ENCODE measurements around the gene TEPSIN.
A peak's percentile ranks its signal among the peaks of the same experiment; 100 is the strongest.
"Not testable (repeated sequence)": the region's sequence is repeated elsewhere in the genome, so short reads cannot be mapped to it uniquely, and the experiment has no call there.

Gene TEPSIN

DNA sequence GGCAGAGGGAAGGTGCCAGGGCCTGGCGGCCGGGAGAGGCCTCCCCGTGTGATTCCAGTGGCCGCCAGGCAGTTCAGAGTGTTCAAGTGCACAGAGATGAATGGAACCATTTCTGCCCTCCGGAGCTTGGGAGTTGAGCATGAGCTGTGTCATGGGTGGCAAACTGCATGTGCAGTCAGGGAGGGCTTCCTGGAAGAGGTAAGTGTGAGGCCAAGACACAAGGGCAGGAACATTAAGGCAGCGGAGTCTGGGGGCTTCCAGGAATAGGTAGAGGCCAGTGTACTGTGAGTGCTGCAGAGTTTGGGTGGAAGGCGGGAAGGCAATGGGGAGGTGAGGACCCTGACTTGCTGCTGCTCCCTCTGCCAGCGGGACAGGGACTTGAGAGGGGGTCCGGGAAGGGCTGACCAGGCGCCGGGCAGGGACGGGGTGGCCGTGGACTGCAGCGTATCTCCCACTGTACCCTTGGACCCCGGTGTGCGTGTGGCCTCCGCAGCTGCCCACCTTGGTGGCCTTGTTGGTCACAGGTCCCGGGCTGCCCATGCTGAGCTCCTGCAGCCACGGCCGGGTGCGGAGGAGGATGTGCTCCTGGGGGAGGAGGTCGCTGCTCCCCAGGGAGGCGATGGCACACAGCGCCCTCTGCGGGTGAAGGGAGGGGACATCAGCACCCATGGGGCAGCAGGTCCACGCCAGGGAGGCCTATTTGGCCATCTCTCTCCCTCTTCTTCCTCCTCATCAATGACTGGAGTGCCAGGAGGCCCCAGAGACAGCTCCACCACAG lies 8.6 kb downstream of the TEPSIN start:
- H3K27me3 ChIP-seq (replicated peaks; ENCODE audit: control insufficient read depth, insufficient read depth, low read length, poor library complexity, severe bottlenecking) = no peaks in the 10 kb centered on the region
- no peak overlapping the region for H3K4me3 ChIP-seq (ENCODE audit: insufficient read depth, low read depth, low read length, poor library complexity, severe bottlenecking)
- H3K4me1 ChIP-seq (ENCODE audit: control insufficient read depth, insufficient read depth, low read length, poor library complexity, severe bottlenecking) = no peaks in the 10 kb centered on the region
- no peak overlapping the region for H3K27ac ChIP-seq (ENCODE audit: insufficient read depth, low read length, poor library complexity, severe bottlenecking)
- DNase-seq = no peak
- peaks cover 49% of the 10 kb centered on the region for H3K36me3 ChIP-seq (ENCODE audit: control insufficient read depth, insufficient read depth, low read length)
- H3K9me3 ChIP-seq (ENCODE audit: control insufficient read depth, low read length) = no peaks in the 10 kb centered on the region

DNA sequence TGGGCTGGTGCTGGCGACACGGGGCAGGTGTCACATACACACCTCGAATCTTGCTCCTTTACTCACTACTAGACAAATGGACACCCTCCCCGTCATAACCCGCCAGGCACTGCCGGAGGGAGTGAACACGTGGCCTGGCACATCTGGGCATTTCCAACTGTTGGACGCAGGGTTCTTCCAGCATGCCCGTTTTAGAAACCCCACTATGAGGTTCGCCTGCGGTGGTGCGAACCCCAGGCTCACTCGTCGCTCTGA lies 9.3 kb downstream of the TEPSIN start:
- Histone ChIP-seq H3K4me1 (ENCODE audit: control insufficient read depth, insufficient read depth, low read length, poor library complexity, severe bottlenecking) (no peaks in the 10 kb centered on the region), H3K27ac (ENCODE audit: insufficient read depth, low read length, poor library complexity, severe bottlenecking) (no peak overlapping the region), H3K27me3 (replicated peaks; ENCODE audit: control insufficient read depth, insufficient read depth, low read length, poor library complexity, severe bottlenecking) (no peaks in the 10 kb centered on the region), H3K36me3 (ENCODE audit: control insufficient read depth, insufficient read depth, low read length) (peaks cover 49% of the 10 kb centered on the region), H3K9me3 (ENCODE audit: control insufficient read depth, low read length) (no peaks in the 10 kb centered on the region), H3K4me3 (ENCODE audit: insufficient read depth, low read depth, low read length, poor library complexity, severe bottlenecking) (no peak overlapping the region)
- no peak for DNase-seq

DNA sequence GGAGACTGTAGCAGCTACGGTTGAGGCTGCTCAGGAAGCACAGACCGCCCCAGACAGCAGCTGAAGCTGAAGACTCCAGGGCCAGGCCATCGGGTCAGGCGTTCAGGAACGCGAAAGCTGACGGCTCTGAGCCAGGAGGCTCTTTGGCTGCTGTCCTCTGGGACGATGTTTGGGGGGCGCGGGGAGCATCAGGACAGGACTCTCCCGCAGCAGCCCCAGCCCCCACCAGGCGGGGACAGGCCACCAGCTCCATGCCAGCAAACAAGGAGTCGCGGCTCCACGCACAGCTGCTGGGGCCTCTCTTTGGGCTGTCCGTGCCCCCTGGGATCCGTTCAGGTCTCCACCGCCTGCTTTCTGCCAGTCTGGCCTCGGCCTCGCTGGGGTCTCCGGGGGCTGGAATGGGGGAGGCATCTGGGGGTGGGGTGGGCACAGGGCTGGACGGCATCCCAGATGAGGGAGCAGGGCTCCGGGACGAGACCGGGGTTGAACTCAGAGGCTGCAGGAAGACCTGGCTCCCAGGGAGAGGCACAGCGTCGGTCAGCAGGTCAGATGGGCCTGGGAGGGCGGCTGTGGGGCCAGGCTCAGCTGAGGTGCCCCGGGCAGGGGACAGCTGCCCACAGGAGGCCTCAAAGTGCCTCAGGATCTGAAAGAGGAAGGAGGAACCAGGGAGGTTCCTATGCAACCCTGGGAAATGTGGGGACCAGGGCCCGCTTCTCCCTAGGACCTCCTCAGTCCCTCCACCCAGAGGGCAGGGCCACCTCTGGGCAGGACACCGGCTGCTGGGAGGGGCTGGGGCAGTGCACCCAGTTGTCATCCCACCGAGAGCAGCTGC lies 9.8 kb downstream of the TEPSIN start:
- Histone ChIP-seq H3K36me3 (ENCODE audit: control insufficient read depth, insufficient read depth, low read length) (peaks cover 49% of the 10 kb centered on the region), H3K27me3 (replicated peaks; ENCODE audit: control insufficient read depth, insufficient read depth, low read length, poor library complexity, severe bottlenecking) (no peaks in the 10 kb centered on the region), H3K9me3 (ENCODE audit: control insufficient read depth, low read length) (no peaks in the 10 kb centered on the region), H3K4me3 (ENCODE audit: insufficient read depth, low read depth, low read length, poor library complexity, severe bottlenecking) (no peak overlapping the region), H3K4me1 (ENCODE audit: control insufficient read depth, insufficient read depth, low read length, poor library complexity, severe bottlenecking) (no peaks in the 10 kb centered on the region), H3K27ac (ENCODE audit: insufficient read depth, low read length, poor library complexity, severe bottlenecking) (no peak overlapping the region)
- DNase-seq = no peak

DNA sequence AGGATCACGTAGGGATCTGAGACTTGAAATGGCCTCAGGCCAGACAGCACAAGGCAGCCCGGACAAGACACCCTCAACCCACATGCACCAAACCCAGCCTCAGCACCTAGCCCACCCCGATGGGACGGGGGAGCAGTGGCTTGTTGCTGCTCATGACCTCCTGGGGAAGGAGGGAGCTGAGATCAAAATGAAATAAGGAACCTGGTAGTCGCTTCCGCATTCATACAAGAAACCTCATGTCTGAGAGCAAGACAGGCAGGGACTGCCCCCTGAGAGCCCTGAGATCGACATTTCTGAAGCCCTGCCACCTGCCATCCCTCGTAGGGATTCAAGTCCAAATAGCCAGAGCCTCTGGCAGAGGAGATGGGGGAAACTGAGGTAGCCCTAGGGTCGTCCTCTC lies 10.4 kb downstream of the TEPSIN start:
- H3K4me1 ChIP-seq (ENCODE audit: control insufficient read depth, insufficient read depth, low read length, poor library complexity, severe bottlenecking) = peaks cover 3% of the 10 kb centered on the region
- no peak for DNase-seq
- H3K4me3 ChIP-seq (ENCODE audit: insufficient read depth, low read depth, low read length, poor library complexity, severe bottlenecking) = no peak overlapping the region
- no peaks in the 10 kb centered on the region for H3K9me3 ChIP-seq (ENCODE audit: control insufficient read depth, low read length)
- H3K27ac ChIP-seq (ENCODE audit: insufficient read depth, low read length, poor library complexity, severe bottlenecking) = no peak overlapping the region
- H3K36me3 ChIP-seq (ENCODE audit: control insufficient read depth, insufficient read depth, low read length) = peaks cover 44% of the 10 kb centered on the region
- H3K27me3 ChIP-seq (replicated peaks; ENCODE audit: control insufficient read depth, insufficient read depth, low read length, poor library complexity, severe bottlenecking) = no peaks in the 10 kb centered on the region

DNA sequence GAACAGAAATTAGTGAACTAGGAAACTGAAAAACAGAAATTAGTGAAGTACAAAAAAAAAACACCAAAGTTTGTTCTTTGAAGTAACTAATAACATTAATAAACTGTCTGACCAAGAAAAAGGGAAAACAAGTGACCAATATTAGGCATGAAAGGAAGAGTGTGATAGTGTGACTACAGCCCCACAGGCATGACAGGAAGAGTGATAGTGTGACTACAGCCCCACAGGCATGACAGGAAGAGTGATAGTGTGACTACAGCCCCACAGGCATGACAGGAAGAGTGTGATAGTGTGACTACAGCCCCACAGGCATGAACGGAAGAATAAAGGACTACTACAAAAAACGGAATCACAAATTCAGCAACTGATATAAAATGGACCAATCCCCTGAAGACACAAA lies 11.2 kb downstream of the TEPSIN start:
- not testable (repeated sequence) for H3K27ac ChIP-seq (ENCODE audit: insufficient read depth, low read length, poor library complexity, severe bottlenecking); H3K4me1 ChIP-seq (ENCODE audit: control insufficient read depth, insufficient read depth, low read length, poor library complexity, severe bottlenecking); DNase-seq; H3K27me3 ChIP-seq (replicated peaks; ENCODE audit: control insufficient read depth, insufficient read depth, low read length, poor library complexity, severe bottlenecking); H3K4me3 ChIP-seq (ENCODE audit: insufficient read depth, low read depth, low read length, poor library complexity, severe bottlenecking); H3K9me3 ChIP-seq (ENCODE audit: control insufficient read depth, low read length)
- peaks cover 39% of the 10 kb centered on the region for H3K36me3 ChIP-seq (ENCODE audit: control insufficient read depth, insufficient read depth, low read length)

DNA sequence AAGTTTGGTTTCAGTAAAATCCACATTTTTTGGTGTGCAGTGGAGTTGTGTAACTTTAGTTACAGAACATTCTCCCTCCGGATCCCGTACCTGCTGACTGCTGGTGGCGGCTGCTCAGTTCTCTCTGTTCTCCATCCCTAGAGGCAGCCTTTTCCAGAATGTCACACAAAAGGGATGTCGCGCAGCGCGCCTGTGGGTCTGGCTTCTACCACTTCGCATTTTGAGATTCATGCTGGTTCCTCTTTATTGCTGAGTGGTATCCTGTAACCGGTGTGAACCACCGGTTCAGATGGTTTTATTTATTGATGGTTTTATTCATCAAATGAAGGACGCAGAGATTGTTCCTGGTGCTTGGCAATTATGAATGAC lies 15.1 kb downstream of the TEPSIN start:
- Histone ChIP-seq H3K27ac (ENCODE audit: insufficient read depth, low read length, poor library complexity, severe bottlenecking) (no peak overlapping the region), H3K4me1 (ENCODE audit: control insufficient read depth, insufficient read depth, low read length, poor library complexity, severe bottlenecking) (peaks cover 19% of the 10 kb centered on the region), H3K4me3 (ENCODE audit: insufficient read depth, low read depth, low read length, poor library complexity, severe bottlenecking) (peak overlapping the region; percentile 33), H3K27me3 (replicated peaks; ENCODE audit: control insufficient read depth, insufficient read depth, low read length, poor library complexity, severe bottlenecking) (no peaks in the 10 kb centered on the region), H3K36me3 (ENCODE audit: control insufficient read depth, insufficient read depth, low read length) (peaks cover 9% of the 10 kb centered on the region), H3K9me3 (ENCODE audit: control insufficient read depth, low read length) (no peaks in the 10 kb centered on the region)
- DNase-seq = no peak

DNA sequence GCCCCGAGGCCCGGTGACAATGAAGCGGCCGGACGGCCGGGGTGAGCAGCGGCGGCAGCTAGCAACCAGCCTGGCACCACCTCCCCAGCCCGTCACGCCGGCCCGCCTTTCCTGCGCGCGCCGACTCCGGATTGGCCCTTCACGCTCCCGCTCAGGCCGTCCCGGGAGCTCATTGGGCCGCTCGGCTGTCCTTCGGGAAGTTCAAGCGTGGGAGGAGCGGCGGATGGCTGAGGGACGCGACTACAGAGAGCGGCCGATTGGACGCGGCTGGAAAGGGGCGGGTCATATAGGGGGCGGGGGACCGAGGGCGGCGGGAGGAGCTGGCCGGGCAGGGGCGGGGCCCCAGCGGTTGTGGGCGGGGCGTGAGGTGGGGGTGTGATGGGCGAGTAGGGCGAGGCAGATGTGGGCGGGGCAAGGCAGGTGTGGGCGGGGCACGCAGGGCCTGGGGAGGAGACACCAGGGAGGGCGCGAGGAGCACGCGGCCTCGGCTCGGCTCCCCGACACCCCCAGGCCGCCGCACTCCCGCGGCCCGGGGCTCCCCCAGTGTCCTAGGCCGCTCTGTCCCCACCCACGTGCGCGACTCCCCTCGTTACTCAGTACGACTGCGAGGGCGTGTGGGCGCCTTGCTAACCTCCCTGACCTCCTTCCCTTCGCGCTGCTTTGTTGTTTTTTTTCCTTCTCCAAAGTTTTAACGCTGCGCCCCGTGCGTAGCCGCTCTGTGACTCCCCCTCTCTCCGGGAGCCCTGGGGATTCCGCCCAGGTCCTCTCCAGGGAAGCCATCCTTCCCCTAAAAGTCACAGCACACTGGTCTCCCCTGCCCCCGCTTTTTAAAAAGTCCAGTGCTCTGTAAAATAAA lies 15.7 kb downstream of the TEPSIN start, which contains the start of gene CEP131:
TSS of gene CEP131 (minus strand) at position 60 of the 856 bp plus-strand sequence. CDS start 2,909 bp downstream, outside the sequence.
- H3K27me3 ChIP-seq (replicated peaks; ENCODE audit: control insufficient read depth, insufficient read depth, low read length, poor library complexity, severe bottlenecking) = no peaks in the 10 kb centered on the region
- H3K36me3 ChIP-seq (ENCODE audit: control insufficient read depth, insufficient read depth, low read length) = peaks cover 4% of the 10 kb centered on the region
- no peaks in the 10 kb centered on the region for H3K9me3 ChIP-seq (ENCODE audit: control insufficient read depth, low read length)
- H3K4me1 ChIP-seq (ENCODE audit: control insufficient read depth, insufficient read depth, low read length, poor library complexity, severe bottlenecking) = peaks cover 19% of the 10 kb centered on the region
- H3K27ac ChIP-seq (ENCODE audit: insufficient read depth, low read length, poor library complexity, severe bottlenecking) = peak within 1 kb of the TSS; percentile 42
- peak within 1 kb of the TSS; percentile 71 for H3K4me3 ChIP-seq (ENCODE audit: insufficient read depth, low read depth, low read length, poor library complexity, severe bottlenecking)
- peak; percentile 98 to 100 (median 98) for DNase-seq

DNA sequence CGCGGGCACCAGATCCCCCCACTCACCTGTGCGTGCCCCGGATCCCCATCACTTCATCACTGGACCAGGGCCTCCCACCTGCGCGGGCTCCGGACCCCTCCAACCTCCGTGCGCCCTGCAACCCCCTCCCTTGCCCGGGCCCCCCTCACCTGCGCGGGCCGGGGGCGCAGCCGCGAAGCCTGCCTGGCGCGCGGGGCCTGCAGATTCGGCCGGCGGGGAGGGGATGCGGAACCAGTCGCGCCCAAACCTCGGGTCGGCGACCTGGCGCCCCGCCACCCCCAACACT lies 16.3 kb downstream of the TEPSIN start:
- Histone ChIP-seq H3K36me3 (ENCODE audit: control insufficient read depth, insufficient read depth, low read length) (peaks cover 4% of the 10 kb centered on the region), H3K4me3 (ENCODE audit: insufficient read depth, low read depth, low read length, poor library complexity, severe bottlenecking) (peak overlapping the region; percentile 71), H3K9me3 (ENCODE audit: control insufficient read depth, low read length) (no peaks in the 10 kb centered on the region), H3K27ac (ENCODE audit: insufficient read depth, low read length, poor library complexity, severe bottlenecking) (peak overlapping the region; percentile 42), H3K27me3 (replicated peaks; ENCODE audit: control insufficient read depth, insufficient read depth, low read length, poor library complexity, severe bottlenecking) (no peaks in the 10 kb centered on the region), H3K4me1 (ENCODE audit: control insufficient read depth, insufficient read depth, low read length, poor library complexity, severe bottlenecking) (peaks cover 19% of the 10 kb centered on the region)
- DNase-seq = no peak

DNA sequence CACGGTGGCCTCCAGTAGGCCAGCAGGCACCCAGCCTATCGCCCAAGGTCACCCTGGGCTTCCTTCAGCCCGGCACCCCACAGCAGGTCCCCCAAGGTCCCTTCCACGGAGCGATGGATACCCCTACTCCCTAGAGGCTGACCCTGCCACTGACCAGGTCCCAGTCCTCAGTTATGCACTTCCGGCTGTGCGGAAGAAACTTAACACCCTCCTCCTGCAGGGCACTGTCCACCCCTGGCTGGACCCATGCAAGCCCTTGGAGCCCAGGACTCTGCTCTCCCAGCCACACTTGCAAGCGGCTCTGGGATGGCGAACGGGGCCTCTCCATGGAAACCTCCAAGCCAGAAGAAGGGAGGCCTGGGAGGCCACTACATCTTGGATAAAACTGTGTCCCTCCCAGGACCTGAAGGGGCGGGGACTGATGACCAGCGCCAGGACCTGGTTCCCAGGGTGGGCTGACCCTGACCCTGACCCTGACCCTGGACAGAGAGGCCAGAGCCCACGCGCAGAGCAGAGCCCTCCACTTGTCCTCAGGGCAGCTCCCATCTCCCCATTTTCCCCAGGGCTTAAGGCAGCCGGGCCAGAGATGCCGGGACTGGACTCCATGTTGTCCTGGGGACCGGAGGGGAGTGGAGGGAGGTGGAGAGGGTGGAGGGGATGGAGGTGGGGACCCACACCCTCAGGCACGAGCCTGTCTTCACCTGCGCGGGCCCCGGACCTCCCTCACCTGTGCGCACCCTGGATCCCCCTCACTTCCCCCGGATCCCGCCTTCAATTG lies 16.8 kb downstream of the TEPSIN start:
- no peak for DNase-seq
- H3K27me3 ChIP-seq (replicated peaks; ENCODE audit: control insufficient read depth, insufficient read depth, low read length, poor library complexity, severe bottlenecking) = no peaks in the 10 kb centered on the region
- no peaks in the 10 kb centered on the region for H3K9me3 ChIP-seq (ENCODE audit: control insufficient read depth, low read length)
- peak overlapping the region; percentile 71 for H3K4me3 ChIP-seq (ENCODE audit: insufficient read depth, low read depth, low read length, poor library complexity, severe bottlenecking)
- peak overlapping the region; percentile 42 for H3K27ac ChIP-seq (ENCODE audit: insufficient read depth, low read length, poor library complexity, severe bottlenecking)
- H3K36me3 ChIP-seq (ENCODE audit: control insufficient read depth, insufficient read depth, low read length) = peaks cover 4% of the 10 kb centered on the region
- peaks cover 19% of the 10 kb centered on the region for H3K4me1 ChIP-seq (ENCODE audit: control insufficient read depth, insufficient read depth, low read length, poor library complexity, severe bottlenecking)
